Measurements from ENCODE around the gene GPLD1. TPM values are rescaled to one million over a fixed set of nuclear protein-coding genes. Genes with fewer than 3 reads are reported as not detected.

Gene GPLD1
- total and polyA plus RNA-seq, 2 experiments from 2014 or later, result 3.8 to 11.1 TPM

DNA sequence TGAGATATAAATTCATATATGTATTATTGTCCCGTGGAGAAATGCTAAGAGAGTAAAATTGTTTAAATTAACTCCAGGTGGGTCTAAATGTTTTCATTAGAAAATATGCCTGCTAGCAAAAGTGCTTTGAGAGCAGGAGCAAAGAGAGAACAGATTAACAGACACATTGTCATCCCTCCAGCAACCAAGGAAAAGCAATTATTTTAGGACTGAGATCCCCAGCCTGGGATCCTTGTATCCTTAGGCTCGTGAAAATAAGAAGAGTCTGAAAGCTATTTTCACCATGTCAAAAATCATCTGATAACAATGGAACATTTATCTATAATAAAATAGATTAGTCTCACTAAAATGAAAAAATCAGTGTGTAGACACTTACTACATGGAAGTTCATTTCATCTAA lies 98.2 kb downstream of the GPLD1 start:
- no peak for DNase-seq (ENCODE audit: low spot score)
- H3K4me2 ChIP-seq, result no peak overlapping the region

More for the DNA sequence above, 98.2 kb downstream of the GPLD1 start:
- no peaks in the 10 kb centered on the region for H3K36me3 ChIP-seq (ENCODE audit: insufficient read depth)
- no peaks in the 10 kb centered on the region for H4K20me1 ChIP-seq (replicated peaks; ENCODE audit: insufficient read depth)
- Mint-ChIP-seq H3K9me3 (peaks cover 6% of the 10 kb centered on the region), H3K27ac (no peak overlapping the region), H3K36me3 (ENCODE audit: low read depth) (peaks cover 6% of the 10 kb centered on the region), H3K27me3 (ENCODE audit: insufficient read depth, low read depth, poor library complexity) (peaks cover 5% of the 10 kb centered on the region), H3K4me3 (no peak overlapping the region), H3K4me1 (no peaks in the 10 kb centered on the region)
- TF ChIP-seq CREB1 (CRISPR knock-in tag; IDR thresholded peaks at IDR 0.05; ENCODE audit: low read depth) (no peak), POLR2AphosphoS5 (IDR thresholded peaks at IDR 0.05; ENCODE audit: low read depth) (no peak), STAT1 (IDR thresholded peaks at IDR 0.05; ENCODE audit: unreplicated experiment) (no peak), JUNB (IDR thresholded peaks at IDR 0.05; ENCODE audit: unreplicated experiment) (no peak), CTCF (conservative IDR thresholded peaks at IDR 0.05; ENCODE audit: low read depth in 2 of 2) (no peak), NANOG (IDR thresholded peaks at IDR 0.05; ENCODE audit: borderline replicate concordance) (no peak), ZNF114 (CRISPR knock-in tag; IDR thresholded peaks at IDR 0.05) (no peak)
- TF ChIP-seq, protein P1, sequence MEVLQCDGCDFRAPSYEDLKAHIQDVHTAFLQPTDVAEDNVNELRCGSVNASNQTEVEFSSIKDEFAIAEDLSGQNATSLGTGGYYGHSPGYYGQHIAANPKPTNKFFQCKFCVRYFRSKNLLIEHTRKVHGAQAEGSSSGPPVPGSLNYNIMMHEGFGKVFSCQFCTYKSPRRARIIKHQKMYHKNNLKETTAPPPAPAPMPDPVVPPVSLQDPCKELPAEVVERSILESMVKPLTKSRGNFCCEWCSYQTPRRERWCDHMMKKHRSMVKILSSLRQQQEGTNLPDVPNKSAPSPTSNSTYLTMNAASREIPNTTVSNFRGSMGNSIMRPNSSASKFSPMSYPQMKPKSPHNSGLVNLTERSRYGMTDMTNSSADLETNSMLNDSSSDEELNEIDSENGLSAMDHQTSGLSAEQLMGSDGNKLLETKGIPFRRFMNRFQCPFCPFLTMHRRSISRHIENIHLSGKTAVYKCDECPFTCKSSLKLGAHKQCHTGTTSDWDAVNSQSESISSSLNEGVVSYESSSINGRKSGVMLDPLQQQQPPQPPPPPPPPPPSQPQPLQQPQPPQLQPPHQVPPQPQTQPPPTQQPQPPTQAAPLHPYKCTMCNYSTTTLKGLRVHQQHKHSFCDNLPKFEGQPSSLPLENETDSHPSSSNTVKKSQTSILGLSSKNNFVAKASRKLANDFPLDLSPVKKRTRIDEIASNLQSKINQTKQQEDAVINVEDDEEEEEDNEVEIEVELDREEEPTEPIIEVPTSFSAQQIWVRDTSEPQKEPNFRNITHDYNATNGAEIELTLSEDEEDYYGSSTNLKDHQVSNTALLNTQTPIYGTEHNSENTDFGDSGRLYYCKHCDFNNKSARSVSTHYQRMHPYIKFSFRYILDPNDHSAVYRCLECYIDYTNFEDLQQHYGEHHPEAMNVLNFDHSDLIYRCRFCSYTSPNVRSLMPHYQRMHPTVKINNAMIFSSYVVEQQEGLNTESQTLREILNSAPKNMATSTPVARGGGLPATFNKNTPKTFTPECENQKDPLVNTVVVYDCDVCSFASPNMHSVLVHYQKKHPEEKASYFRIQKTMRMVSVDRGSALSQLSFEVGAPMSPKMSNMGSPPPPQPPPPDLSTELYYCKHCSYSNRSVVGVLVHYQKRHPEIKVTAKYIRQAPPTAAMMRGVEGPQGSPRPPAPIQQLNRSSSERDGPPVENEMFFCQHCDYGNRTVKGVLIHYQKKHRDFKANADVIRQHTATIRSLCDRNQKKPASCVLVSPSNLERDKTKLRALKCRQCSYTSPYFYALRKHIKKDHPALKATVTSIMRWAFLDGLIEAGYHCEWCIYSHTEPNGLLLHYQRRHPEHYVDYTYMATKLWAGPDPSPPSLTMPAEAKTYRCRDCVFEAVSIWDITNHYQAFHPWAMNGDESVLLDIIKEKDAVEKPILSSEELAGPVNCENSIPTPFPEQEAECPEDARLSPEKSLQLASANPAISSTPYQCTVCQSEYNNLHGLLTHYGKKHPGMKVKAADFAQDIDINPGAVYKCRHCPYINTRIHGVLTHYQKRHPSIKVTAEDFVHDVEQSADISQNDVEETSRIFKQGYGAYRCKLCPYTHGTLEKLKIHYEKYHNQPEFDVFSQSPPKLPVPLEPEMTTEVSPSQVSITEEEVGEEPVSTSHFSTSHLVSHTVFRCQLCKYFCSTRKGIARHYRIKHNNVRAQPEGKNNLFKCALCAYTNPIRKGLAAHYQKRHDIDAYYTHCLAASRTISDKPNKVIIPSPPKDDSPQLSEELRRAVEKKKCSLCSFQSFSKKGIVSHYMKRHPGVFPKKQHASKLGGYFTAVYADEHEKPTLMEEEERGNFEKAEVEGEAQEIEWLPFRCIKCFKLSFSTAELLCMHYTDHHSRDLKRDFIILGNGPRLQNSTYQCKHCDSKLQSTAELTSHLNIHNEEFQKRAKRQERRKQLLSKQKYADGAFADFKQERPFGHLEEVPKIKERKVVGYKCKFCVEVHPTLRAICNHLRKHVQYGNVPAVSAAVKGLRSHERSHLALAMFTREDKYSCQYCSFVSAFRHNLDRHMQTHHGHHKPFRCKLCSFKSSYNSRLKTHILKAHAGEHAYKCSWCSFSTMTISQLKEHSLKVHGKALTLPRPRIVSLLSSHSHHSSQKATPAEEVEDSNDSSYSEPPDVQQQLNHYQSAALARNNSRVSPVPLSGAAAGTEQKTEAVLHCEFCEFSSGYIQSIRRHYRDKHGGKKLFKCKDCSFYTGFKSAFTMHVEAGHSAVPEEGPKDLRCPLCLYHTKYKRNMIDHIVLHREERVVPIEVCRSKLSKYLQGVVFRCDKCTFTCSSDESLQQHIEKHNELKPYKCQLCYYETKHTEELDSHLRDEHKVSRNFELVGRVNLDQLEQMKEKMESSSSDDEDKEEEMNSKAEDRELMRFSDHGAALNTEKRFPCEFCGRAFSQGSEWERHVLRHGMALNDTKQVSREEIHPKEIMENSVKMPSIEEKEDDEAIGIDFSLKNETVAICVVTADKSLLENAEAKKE (CRISPR knock-in tag; IDR thresholded peaks at IDR 0.05), result no peak
- no peaks in the 10 kb centered on the region for H3K79me2 ChIP-seq (replicated peaks; ENCODE audit: insufficient read depth)
- ATAC-seq, result no peak
- H3K27me3 ChIP-seq (ENCODE audit: insufficient read depth), result no peaks in the 10 kb centered on the region
- H3K27ac ChIP-seq (ENCODE audit: low read depth), result no peak overlapping the region
- no peaks in the 10 kb centered on the region for H3K4me1 ChIP-seq (ENCODE audit: insufficient read depth)
- H2AFZ ChIP-seq, result no peak overlapping the region
- H3F3A ChIP-seq (replicated peaks; ENCODE audit: low read depth), result no peaks in the 10 kb centered on the region
- H3K9me2 ChIP-seq (ENCODE audit: insufficient read depth), result 0 out of 2 replicates have a peak, but pooled peaks cover 4% of the 10 kb centered on the region
- no peak overlapping the region for H3K4me3 ChIP-seq

Data from GM23338 (cell line).